ENCODE results near the gene PNLIPRP2.

The PNLIPRP2 gene

DNA sequence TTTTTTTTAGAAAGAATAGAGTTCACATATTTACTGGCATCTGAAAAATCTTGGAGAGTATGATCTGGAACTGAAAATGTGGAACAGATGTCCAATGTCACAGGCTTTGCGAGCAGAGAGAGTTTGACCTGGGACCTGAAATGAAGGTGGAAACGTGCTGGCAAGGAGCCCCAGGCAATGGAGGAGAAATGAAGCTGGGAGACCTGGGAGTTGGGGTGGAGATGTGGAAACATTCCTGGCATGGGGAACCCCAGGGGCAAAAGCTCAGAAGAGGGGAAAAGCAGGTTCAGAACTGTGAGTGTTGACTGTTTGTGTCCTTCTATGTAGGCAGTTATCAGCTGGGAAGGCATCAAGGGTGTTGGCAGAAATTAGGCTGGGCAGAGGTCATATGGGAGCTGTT, 7.3 kb upstream of the PNLIPRP2 start:
- no peak for DNase-seq

DNA sequence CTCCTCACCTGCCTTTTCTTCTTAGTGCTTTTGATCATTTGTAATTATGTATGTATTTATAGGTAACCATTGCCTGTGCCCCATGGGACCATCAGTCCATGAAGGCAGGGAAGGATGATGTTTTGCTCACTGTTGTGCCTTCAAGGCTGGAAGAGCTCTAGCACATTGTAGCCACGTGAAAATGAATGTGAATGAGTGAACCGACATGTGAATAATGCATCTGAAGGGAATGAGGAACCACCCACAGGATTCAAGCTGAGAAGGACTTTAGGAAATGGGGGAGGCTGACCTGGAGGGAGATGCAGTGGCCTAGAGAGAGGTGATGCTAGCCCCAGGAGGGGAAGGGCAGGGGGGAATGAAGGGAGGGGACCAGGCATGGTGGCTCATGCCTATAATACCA, 6.0 kb upstream of the PNLIPRP2 start:
- DNase-seq = no peak

DNA sequence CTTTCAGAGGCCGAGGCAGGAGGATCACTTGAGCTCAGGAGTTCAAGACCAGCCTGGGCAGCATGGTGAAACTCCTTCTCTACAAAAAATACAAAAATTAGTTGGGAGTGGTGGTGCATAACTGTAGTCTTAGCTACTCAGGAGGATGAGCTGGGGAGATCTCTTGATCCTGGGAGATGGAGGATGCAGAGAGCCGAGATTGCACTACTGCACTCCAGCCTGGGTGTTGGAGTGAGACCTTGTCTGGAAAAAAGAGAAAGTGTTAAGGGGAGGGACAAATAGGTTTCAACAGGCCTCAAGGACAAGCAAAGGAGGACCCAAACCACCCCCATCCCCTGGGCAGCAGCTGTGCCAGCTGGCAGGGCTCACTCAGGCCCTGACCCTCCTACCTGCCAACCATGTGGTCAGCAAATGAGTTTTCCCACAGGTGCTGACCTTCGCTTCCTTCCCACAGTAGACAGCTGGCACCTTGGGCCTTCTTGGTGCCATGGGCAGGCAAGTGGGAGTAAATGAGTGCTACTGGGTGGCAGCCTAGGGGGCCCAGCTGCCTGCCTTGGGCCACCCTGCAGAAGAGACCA, 5.5 kb upstream of the PNLIPRP2 start:
- no peak for DNase-seq

DNA sequence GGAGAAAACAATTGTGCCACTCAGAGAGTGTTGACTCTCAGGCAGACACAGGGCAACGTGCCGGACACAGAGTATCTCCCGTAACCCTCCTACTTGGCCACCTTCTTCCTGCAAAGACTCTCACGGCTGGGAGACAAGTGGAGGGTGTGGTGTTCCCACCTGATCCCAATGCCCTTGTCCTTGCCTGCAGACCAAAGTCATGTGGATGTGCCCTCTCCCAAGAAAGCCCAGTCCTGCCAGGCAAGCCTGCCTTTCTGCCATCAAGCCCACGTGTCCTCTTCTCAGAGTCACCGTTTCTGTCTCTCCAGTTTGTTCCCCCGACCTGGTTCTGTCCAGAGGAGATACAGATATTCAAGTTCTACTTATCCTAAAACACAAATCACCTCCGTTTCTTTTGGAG, 723 bp downstream of the PNLIPRP2 start:
- DNase-seq = no peak

DNA sequence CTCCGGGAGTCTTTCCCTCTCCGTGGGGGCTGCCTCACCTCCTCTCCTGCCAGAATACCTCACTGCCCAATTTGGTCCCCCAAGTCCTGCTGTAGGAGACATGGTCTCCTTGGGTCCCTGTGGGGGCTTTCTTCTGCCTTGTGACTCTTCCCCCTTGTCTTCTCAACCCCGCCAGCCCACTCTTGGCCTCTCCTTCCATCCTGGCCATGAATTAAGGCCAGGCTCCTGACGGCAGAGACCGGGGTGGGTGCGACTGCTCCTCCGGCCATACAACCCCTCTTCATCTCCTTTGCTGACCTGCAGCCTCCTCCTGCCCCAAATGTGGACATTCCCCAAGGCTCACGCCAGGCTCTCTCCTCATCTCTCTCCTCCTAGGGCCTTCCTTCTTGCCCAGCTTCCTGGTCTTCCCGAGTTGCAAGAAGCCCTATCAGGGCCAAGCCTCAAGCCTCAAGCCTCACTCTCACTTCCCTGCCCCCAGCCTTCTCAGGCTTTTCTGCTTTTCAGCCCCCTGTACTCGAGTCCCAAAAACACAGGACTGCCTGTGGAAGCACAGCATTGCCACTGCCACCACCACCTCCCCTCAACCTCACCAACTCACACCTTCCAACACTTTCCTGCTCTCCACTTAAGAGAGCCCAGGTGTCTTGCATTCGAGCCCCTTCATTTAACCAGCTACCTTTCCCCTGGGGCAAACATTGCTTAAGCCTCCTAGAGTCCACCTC, 1.3 kb downstream of the PNLIPRP2 start:
- no peak for DNase-seq

DNA sequence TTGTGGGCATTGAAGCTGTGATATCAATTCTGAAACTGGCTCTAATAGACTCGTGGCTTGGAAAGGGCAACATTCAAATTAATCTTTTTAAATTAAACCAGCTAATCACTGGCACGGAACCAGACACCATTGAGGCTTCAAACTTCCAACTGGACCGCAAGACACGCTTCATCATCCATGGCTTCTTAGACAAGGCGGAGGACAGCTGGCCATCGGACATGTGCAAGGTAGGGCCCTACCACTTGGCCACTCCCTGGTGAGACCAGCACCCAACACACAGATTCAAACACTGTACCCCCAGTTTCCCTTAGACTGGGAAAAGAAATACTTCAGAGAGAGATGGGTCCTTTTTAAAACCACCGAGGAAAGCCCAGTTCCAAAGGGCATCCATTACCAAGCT, 5.1 kb downstream of the PNLIPRP2 start:
- no peak for DNase-seq

DNA sequence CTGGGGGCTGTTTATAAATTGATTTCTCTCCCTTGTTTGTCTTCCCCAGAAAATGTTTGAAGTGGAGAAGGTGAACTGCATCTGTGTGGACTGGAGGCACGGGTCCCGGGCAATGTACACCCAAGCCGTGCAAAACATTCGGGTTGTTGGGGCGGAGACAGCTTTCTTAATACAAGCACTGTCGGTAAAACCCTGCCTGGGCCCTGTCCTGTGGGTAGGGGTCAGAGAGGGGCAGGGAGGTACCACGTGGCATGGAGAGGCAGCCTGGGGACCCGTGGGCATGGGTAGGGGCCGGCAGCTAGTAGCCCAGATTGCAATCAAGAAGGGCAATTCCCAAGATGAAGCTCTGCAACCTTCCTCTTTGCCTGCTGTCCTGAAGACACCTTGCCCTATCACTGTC, 6.1 kb downstream of the PNLIPRP2 start:
- DNase-seq = no peak

DNA sequence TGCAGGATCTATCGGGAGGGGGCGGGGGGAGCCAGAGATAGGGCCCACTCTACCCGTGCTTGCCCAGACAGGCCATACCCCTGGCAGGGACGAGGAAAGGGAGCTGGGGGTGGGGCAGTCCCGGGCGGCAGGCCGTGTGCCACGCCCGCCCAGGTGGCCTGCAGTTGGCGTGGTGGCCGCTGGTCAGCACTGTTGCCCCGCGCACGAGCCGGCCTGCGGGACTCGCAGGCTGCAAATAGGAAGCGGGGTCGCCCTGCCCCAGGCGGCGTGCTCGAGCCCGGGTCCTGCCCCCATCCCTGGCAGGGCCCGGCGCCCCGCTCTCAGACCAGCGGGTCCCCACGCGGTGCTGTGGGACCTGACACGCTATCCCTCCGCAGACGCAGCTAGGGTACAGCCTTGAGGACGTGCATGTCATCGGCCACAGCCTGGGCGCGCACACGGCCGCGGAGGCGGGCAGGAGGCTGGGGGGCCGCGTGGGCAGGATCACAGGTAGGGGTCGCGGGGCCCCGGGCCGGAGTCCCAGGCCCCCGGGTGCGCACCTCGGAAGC, 6.7 kb downstream of the PNLIPRP2 start:
- no peak for DNase-seq

DNA sequence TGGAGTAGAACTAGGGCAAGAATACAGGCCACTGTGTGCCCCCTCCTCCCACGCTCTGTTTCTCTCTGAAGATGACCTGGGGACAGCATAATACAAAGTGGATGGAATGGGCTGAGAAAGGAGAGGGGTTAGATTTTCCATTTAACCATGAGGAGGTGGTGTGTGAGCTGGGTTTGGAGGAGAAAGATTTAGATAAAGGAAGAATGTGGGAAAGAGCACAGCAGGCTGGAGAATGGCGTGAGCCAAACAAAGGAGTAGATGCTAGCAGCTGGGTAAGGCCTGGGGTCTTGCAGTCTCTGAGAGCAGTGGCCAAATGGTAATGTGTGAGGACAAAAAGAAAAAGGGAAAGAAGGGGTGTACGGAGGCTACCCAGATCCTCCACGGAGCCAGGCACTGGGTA, 8.6 kb downstream of the PNLIPRP2 start:
- no peak for DNase-seq

DNA sequence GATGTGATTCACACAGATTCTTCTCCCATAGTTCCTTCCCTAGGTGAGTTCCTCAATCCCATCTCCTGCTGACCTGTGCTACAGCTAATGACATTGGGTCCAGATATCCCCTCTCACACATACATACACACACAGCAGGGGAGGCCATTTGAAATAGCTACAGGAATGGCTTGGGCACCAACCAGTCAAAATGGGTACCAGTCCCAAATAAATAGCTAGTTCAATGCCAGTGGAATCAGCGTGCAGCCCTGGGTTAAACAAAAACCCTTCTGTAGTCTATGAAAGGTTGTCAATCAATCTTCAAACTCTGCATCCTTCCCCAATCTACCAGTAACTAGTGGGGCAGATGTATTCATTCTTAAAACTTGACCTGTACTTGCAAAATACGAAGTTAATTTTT, 9.3 kb downstream of the PNLIPRP2 start:
- DNase-seq = no peak

DNA sequence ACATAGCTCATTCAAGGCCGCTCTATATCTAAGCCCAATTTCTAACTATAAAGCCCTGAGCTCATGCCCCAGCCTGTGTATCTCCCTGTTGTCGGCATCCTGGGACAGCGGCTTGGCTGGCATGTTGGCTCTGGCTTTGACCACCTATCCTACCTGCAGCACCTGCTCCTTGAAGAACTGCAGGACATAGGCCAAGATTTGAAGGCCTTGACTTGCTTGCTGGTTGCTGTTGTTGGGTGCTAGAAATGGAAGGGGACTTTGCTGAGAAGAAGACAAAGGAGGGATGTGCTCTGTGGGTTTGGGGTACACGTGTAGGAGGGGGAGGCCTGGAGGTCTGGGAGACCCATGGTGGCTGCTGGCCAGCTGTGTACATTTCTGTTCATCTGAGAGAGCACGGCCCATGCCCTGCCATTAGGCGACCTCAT, 11.1 kb downstream of the PNLIPRP2 start:
- no peak for DNase-seq

DNA sequence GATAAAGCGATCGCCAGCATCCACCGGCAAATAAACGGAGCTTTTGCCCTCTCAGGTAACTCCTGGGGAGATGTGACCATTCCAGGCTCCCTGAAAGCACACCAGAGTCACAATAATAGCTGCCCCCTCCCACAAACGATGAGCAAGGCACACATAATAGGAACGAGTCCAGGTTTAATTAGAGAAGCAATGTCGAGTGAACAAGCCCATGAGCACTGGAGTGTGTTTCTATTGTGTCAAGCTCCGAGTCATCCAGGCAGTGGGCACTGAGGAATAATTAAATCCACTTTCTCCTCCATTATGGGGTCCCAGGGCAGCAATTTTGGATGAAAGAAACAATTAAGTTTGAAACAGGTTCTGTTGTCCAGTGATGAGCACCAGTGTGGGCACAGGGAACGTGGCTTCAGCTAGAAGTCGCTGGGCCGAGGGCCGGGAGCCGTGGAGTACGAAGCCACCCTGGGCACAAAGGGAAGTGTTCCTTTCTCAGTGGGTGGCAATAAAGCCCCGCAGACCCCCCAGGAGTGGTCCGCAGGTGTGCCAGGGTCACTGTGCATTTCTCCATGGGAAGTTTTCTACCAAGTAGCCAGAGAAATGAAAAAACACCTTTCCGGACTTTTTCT, 12.0 kb downstream of the PNLIPRP2 start:
- no peak for DNase-seq

DNA sequence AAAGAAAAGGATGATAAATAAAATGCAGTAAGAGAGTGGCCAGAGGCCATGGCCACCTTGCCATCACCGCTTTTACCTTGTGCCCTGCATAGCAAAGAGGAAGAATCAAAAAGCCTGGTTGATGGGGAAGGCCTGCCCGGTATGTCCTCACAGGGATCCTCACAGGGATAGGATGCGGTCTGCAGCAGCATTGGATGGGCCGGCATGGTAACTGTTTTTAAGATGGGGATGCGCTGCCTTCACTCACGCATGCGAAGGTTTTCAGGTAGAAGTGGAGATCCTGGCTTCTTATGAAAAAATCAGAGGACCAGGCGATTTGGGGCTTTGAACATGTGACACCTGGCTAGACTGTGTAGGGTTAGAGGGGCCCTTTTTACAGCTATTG, 12.5 kb downstream of the PNLIPRP2 start:
- DNase-seq = no peak

DNA sequence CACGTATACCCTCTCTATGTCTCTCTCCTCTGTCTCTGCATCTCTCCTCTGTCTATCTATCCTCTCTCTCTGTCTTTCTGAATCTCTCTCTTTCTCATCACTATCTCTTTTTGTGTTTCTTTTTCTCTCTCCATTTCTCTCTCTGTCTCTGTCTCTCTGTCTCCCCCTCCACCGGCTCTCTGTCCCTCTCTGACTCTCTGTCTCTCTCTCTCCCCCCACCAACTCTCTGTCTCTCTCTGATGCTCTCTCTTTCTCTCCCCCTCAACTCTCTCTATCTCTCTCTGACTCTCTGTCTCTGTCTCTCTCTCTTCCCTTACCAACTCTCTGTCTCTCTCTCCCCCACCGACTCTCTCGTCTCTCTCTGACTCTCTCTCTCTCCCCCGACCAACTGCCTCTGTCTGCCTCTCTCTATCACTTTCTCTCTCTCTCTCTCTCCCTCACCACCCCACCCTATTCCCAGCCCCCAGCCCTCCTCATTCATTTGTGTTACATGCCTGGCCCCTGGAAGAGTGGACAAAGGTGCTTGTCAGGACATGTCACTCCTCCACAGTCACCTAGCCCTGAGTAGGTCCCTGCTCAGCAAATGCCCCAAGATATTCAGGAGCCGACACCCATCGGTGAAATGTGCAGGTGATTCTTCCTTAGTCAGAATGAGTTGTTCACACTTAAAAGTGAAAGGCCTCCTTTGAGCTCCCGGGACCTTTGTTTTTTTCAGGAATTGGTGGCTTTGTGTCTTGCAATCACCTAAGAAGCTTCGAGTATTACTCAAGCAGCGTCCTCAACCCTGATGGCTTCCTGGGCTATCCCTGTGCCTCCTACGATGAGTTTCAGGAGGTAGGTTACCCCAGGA, 13.6 kb downstream of the PNLIPRP2 start:
- DNase-seq = no peak

DNA sequence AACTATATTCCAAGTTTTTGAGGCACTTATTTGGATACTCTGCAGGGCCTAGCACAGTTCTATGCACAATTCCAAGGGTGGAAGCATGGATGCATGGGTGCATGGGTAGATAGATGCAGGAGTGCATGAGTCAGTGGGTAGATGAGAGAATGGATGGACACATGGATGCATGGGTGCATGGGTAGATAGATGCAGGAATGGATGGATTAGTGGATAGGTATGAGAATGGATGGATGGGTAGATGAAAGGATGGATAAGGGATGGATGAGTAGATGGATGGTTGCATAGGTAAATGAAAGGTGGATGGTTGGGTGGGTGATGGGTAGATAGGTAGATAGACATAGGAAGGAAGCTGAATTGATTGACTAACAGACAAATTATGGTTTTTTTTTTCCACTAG, 15.6 kb downstream of the PNLIPRP2 start:
- no peak for DNase-seq

DNA sequence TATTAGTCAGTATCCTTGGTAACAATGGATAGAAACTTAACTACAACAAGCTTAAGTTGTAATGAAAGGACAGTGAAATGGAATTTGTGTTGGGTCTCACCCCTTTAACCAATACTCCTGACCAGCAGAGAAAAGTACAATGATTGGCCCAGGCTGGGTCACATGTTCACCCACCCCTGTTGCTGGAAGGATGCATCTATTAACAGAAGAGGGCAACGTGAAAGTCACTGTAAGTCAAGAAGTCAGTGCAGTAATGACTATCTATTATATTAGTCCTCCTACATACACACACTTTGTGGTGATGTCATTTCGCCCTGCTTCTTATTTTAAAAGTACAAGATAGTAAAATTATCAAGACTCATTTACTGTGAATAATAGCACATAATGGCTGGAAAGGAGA, 16.2 kb downstream of the PNLIPRP2 start:
- no peak for DNase-seq

DNA sequence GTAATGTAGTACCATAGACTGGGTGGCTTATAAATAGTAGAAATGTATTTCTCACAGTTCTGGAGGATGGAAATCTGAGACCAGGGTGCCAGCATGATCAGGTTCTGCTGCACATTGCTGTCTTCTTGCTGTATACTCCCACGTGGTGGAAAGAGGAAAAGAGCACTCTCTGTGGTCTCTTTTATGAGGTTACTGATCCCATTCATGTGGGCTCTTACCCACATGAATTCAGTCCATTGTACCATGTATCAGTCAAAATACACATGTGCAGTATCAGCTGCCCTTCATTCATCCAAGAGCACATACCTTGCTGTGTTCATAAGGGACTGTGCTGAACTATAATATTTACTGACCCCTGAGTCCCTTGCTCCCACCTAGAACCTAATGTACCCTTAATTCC, 17.1 kb downstream of the PNLIPRP2 start:
- no peak for DNase-seq

DNA sequence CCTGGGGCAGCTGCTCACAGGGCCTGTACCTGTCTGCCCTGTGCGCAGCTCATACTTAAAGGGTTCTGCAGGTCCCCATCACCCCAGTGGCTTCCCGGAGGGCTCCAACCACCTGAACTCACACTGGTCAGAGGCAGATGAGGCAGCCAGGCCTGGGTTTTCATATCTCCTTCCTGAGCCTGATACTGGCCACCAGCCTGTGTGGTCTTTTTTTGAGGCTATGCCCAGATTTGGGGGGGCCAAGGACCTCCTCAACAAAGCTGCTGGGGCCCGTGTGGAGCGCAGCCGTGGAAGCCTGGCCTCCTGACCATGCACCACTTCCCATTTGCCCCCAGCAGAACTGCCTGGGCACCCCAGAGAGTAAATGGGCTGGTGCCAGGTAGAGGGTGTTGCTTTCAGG, 25.7 kb downstream of the PNLIPRP2 start:
- DNase-seq = no peak

DNA sequence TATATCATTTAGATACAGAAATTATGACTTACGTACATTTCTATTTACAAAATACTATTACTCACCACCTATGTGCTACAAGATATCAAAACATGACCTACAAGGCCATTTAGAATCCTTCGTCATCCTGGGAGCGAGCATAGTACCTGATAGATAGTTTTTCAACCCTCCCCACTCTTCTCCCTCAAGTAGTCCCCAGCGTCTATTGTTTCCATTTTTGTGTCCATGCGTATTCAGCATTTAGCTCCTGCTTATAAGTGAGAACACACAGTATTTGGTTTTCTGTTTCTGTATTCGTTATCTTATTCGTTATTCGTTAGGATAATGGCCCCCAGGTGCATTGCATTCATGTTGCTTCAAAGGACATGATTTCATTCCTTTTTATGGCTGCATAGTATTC, 28.1 kb downstream of the PNLIPRP2 start:
- DNase-seq = no peak

DNA sequence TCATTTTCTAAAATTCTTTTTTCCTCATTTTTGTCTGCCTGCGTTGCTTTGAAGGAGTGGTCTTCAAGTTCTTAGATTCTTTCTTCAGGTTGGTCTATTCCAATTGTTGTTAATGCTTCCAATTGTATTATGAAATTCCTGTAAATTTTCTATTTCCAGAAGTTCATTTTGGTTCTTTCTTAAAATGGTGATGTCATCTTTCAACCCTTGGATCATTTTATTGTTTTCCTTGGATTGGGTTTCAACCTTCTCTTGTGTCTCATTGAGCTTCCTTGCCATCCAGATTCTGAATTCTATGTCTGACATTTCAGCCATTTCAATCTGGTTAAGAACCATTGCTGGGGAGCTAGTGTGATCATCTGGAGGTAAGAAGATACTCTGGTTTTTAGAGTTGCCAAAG, 33.1 kb downstream of the PNLIPRP2 start:
- DNase-seq = no peak

DNA sequence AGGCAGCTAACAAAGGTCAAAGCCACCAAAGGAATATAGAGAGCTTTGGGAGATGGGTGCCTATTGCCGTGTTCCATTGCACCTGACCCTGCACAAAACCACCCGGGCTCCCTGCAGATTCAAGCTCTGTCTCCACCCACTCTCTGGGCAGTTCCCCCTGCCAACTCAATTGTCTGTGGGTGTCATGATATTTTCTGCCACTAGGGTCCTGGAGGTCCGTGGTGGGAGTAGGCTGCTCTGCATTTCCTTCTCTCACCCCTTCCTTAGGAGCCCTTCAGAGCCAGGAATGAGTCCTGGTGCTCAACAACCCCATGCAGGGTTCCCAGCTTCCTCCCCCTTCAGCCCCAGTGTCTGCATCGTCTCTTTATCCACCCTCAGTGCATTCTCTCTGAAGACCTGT, 34.1 kb downstream of the PNLIPRP2 start:
- no peak for DNase-seq

DNA sequence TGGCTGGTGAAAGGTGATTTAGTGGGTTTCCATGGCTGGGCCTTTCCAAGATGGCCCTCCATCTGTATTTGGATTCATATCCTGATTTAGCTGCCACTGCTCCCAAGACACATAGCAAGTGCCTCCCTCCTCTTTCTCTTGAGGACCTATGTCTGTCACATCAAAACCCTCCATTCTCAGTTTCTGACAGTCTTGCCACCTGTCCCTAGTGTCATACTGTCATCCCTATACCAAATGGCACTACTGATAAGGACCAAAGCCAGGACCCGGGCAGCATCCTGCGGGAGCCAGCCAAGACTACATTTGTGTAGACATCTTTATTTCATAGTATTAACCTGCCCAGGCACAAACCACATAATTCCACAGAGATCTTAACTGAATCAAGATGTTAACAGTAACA, 34.8 kb downstream of the PNLIPRP2 start:
- DNase-seq = no peak

DNA sequence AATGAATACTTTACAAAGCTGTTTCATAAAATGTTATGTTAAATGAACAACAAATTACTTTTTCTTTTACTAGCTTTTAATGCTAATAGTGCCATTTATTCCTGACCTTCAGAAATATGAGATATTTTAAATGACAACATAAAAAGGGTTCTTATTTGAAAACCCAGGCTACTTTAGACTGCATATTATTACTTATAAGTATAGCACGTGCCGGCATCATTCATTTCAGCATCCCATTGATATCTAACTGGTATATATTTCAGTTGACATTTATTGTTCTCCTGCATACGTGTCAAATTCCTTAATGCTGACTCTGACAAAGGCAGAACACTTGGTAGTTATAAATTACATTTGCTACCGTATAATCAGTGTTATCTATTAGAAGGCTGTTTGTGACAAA, 35.3 kb downstream of the PNLIPRP2 start:
- DNase-seq = no peak

Data from NCI-H226 (cell line).